CD4-positive, alpha-beta T cell treated with Interleukin-6 for 4 hours (primary cell): Measurements from ENCODE around the gene PMEPA1.
A peak's percentile ranks its signal among the peaks of the same experiment; 100 is the strongest.

Source experiments
- DNase-seq: peaks from one replicate; pipeline ENCODE4 v3.0.0-alpha.2; 2020; ENCODE audit warnings: mixed read lengths

The PMEPA1 gene

DNA sequence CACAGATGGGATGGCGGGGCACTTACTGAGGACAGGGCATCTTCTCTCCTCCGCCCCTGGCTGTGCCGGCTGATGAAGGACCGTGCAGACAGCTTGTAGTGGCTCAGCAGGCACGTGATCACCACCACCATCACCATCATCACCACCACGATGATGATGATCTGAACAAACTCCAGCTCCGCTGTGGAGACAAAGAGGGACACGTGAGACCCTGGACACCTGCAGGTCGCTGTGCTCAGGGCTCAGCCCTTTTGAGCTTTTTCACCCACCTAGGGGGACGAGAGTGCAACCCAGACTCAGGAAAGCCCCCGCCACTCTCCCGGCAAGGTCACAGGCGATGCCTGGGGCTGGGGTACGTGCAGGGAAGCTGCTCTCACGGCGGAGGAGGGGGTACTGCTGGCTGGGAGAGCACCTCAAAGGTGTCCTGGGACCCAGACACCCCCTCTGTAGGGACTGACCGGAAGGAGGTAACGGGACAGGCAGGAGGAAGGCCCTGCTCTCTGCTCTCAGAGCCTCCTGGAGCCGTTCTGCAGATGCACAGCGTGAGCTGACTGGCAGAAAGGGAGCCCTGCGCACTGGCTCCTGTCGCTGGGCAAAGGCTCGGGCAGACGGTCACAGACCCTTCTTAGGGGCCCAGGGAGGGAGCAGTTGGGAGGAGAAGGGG is 50.2 kb downstream of the PMEPA1 start:
- DNase-seq: no peak

GRCh38 chr20:57658833-57659516 is 50.8 kb downstream of the PMEPA1 start:
- DNase-seq: no peak

DNA sequence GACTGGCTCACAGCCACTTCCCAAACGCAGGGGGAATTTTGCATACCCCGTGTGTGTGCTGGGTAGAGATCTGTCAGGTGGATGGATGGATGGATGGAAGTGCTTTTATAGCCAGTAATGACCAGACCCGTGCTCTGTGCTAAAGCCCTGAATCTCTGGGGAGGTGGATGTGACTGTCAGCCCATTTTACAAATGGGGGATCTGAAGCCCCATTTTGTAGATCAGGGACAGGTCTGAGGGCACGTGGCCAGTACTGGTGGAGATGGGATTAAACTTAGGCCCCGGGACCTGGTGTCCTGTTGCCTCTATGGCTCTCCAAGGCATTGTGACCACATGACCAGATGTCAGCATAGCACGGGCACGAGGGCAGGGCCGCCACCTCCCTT is 51.4 kb downstream of the PMEPA1 start:
- no peak for DNase-seq

DNA sequence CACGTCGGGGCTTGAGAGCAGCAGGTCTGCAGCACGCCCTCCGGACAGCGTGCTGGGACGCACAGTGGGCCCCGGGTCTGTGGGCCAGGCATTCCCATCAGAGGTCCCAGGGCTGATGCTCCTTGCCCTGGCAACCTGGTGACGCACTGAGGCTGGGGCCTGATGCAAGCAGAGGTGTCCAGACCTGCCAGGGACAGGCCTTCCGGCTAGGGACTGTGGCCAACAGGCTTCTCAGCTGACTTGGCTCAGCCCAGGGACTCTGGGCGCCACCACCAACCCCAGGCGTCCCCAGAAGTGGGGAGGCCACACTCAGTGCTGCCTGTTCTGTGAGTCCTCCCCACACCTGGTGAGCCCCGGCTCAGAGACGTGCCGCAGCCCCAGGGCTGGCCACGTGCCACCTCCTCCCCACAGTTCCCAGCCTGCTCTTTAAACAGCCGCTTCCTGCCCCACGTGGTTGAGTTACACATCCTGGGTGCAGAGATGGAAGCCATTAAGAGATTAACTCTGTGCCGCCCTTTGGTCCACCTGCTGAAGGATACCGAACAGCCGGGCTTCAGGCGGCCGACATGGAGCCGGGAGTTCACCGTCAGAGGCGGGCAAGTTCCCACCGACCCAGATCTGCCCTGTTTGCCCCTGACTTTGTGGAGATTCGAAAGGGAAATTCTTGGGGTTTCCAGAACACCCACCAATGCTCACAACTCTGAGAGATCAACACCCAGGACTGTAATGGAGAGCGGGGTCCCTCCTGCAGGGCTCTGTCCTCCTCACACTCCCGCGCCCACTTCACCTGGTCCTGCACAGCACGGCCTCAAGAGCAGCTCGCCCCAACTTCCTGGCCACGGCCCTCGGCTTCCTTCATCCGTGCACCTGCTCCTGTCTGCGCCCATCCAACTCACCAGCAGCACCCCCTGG is 52.0 kb downstream of the PMEPA1 start:
- peak; percentile 76 for DNase-seq

DNA sequence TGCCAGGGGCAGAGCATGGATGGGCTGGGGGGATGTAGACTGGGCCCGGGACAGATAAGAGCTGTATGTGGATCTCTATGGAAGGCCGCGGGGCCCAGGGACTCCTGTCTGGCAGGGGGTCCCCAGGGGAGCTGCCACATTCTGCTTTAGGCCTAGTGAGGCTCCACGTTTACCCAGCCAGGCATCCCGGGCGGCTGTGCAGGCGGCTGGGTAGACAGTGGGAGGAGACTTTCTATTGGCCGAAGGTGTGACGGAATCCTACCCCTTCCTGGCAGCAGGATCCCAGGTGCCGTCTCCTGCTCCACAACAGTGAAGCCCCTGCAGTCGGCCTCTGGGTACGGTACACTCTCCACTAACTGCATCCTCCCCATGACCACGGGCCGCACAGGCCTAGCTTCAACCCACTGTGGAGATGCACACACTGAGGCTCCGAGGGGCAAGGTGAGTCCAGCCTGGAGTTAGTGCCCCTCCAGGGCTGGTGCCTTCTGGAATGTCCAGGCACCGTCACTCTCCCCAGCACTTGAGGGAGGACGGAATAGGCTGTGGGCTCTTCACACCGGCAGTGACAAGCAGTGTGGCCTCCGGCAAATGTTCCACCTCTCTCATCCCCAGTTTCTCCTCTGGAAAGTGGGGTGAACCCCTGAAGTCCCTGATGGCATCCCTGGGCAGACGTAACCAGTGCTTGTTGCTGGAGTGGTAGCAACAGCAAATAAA is 52.8 kb downstream of the PMEPA1 start:
- no peak for DNase-seq

DNA sequence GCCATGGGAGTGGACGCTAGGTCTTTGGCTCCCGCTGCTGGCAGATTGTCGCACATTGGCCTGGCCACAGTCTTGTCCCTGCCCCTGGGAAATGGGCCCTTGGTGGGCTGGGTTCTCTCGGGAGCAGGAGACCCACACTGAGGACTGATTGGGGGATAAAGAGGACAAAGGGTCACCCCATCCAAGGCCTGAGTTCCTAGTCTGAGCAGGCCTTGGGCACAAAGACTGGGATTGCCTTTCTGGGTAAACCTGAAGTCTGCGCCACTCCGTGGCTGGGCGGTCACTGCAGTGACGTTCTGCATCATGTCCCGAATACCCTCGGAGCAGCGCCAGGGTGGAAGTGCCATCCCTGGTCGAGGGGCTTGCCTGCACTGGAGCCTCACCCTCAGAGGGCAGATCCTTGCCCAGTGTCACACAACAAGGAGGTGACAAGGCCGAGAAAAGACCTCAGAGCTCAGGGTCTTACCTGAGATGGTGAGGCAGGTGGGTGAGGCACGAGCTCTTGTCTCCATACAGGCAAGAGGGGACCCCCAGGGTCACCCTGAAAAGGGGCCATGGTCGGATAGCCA is 53.5 kb downstream of the PMEPA1 start:
- DNase-seq: no peak

DNA sequence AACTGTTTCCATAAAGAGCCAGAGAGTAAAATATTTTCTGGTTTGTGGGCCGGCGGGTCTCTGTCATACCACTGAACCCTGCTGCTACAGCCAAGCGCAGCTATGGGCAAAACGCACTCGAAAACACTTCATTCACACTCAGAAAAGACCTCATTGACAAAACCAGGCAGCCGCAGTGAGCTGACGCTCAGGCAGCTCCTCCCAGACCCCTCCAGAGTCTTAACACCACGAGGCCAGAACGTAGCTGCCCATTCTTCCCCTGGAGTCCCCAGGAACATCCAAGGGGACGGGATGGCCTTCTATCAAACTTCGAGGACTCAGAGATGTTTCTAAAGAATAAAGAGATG is 54.0 kb downstream of the PMEPA1 start:
- DNase-seq: no peak

- no peak for DNase-seq
These were observed 54.6 kb downstream of the PMEPA1 start for GRCh38 chr20:57654998-57655808.

- peak; percentile 69 for DNase-seq
These were observed 55.3 kb downstream of the PMEPA1 start for GRCh38 chr20:57654363-57654997.

DNA sequence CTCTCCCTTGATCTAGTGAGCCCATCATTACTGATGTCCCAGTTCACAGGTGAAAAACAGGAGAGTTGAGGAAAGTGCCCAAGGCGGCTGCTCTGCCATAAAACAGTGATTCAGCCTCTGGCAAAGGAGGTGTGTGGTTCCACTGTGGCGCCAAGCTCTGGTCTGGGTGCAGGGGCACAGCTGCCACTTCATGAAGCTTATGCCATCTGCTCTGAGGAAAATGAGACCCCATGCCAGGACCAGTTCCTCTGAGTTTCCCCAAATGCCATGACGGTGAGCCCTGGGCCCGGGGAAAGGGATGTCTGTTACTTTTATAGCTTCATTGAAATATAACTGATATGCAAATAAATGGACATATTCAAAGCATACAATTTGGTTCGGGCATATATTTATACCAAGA is 55.9 kb downstream of the PMEPA1 start:
- DNase-seq: no peak

- DNase-seq: no peak
These were observed 56.3 kb downstream of the PMEPA1 start for GRCh38 chr20:57653546-57653900.

- no peak for DNase-seq
These were observed 56.9 kb downstream of the PMEPA1 start for GRCh38 chr20:57652606-57653545.

DNA sequence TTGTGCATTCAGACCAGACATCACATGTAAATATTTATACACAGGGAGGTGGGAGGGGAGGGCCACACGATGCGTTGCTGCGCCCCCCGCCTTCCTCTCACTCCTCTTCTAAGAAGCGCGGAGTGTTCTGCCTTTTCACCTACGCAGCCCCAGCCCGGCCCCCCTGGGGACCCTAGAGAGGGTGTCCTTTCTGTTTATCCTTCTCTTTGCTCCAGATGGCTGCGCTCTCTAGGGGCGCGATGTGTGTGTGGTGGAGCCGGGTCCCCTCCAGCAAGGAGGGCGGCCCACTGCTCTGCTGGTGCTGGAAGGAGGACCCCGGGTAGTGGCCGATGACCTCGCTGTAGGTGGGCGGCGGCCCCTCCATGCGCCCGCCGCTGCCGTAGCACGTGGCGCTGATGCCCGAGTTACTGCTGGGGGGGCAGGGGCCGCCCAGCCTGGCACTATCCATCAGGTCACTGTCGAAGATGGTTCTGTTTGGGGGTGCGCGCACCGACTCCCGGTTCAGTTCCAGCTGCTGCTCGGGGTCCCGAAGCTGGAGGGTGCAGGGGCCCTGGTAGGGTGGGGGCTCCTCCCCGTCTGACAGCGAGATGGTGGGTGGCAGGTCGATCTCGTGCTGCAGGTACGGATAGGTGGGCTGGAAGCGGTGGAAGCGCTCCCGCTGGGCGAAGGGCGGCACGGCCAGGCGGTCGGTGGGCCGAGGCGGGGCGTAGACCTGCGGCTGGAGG is 57.8 kb downstream of the PMEPA1 start:
- DNase-seq: no peak

DNA sequence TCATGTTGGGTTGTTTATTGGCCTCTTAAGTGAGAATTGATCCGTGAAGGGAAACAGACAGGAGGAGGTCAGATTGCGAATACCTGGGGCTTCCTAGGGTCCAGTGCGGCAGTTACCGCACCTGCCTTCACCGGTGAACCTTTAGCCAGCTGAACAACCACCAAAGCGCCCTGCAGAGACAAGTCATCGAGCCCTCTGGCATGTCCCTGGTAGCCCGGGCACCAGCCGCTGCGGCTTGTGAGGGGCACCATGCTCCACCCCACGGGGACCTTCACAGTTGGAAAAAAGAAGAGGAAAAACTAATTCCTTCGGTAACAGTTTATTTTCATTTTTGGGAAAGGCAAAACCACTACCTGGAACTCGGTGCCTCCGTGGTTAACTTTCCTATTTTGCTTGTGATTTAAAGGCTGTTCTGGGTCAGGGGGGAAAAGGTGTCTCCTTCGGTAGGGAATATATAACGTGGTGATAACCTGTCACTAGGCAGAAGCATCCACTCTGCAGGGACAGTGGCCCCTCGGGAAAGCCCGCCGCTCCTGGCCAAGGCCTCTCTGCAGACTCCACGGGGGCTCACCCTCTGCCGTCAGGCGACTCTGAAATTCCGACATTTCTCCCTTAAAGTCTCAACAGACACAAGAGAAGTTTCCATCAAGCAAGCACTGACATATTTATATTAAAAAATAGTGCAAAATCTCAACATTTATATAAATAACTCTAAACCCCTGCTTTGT is 58.9 kb downstream of the PMEPA1 start:
- DNase-seq: no peak

DNA sequence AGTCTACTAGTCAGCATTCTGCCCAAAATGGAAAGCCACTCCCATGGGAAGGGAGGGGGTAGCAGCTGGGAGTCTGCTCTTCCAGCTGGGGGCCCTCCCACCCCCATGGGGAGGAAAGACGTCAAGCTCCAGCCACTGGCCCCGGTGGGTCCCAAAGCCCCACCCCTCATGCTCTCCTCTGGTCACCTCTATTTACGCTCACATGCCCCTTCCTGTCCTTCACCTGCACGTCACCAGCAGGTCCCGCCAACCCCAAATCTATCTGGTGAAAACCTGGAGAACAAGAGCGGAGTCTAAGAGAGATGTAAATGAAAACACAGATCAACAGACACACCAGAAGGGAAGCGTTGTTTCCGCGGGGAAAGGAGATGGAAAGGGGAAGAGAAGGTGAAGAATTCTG is 59.5 kb downstream of the PMEPA1 start:
- no peak for DNase-seq

DNA sequence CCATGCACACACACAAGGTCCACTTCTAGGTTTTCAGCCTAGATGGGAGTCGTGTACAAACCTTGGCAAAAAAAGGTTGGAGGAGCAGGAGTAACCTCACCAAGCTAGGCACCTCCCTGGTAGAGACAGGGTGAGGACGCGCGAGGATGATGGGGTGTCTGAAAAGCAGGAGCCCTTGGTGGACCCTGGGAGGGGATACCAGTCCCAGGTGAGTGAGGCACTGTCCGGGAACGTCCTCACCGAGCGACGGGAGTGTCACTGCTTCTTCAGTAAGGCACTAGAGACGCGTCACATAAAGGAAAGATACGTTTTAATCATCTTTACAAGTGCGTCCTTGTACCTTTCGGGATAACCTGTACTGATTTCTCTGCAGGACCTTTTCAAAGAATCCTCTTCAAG is 60.2 kb downstream of the PMEPA1 start:
- no peak for DNase-seq

GRCh38 chr20:57648878-57649616 is 60.8 kb downstream of the PMEPA1 start:
- DNase-seq: no peak
